Astrocyte (in vitro differentiated cells and primary cell): Measurements from ENCODE around the gene GP1BA.

Experiments used
- CTCF ChIP-seq: IDR thresholded peaks from 2 replicates; pipeline ENCODE4 v1.5.1; 2011; ENCODE audit warnings: low read depth, mild to moderate bottlenecking, inconsistent platforms, low read length, moderate library complexity; ENCODE audit not compliant: insufficient read depth
- EZH2 ChIP-seq: IDR thresholded peaks from 2 replicates; pipeline ENCODE4 v1.6.1; 2012; ENCODE audit warnings: mild to moderate bottlenecking, low read length, inconsistent platforms; ENCODE audit not compliant: insufficient read depth

- no peak for TF ChIP-seq EZH2
- no peak for TF ChIP-seq CTCF
These were observed 27.3 kb downstream of the GP1BA start for GRCh38 chr17:4959261-4959965.
